T follicular helper cell (primary cell): ENCODE data around the gene CCSER1.
"Not testable (repeated sequence)": the region's sequence is repeated elsewhere in the genome, so short reads cannot be mapped to it uniquely, and the experiment has no call there.

Source experiments
- DNase-seq: peaks from one replicate; pipeline ENCODE4 v3.0.0-alpha.2; 2020; ENCODE audit warnings: low read depth

Gene CCSER1

GRCh38 chr4:90715242-90715641 is 588.0 kb downstream of the CCSER1 start:
- DNase-seq = no peak

- no peak for DNase-seq
These were observed 591.7 kb downstream of the CCSER1 start for GRCh38 chr4:90718931-90719330.

GRCh38 chr4:90727938-90728337 is 600.7 kb downstream of the CCSER1 start:
- no peak for DNase-seq

- no peak for DNase-seq
These were observed 603.6 kb downstream of the CCSER1 start for GRCh38 chr4:90730752-90731151.

- no peak for DNase-seq
These were observed 606.0 kb downstream of the CCSER1 start for GRCh38 chr4:90733211-90733610.

GRCh38 chr4:90745176-90745575 is 618.0 kb downstream of the CCSER1 start:
- no peak for DNase-seq

- no peak for DNase-seq
These were observed 625.9 kb downstream of the CCSER1 start for GRCh38 chr4:90753068-90753467.

- DNase-seq = no peak
These were observed 630.4 kb downstream of the CCSER1 start for GRCh38 chr4:90757534-90758060.

GRCh38 chr4:90760059-90760458 is 632.9 kb downstream of the CCSER1 start:
- DNase-seq = no peak

GRCh38 chr4:90766837-90767236 is 639.6 kb downstream of the CCSER1 start:
- no peak for DNase-seq

GRCh38 chr4:90769251-90769650 is 642.1 kb downstream of the CCSER1 start:
- no peak for DNase-seq

- no peak for DNase-seq
These were observed 653.0 kb downstream of the CCSER1 start for GRCh38 chr4:90780193-90780592.

- DNase-seq = no peak
These were observed 659.4 kb downstream of the CCSER1 start for GRCh38 chr4:90786602-90787001.

- no peak for DNase-seq
These were observed 665.5 kb downstream of the CCSER1 start for GRCh38 chr4:90792696-90793095.

GRCh38 chr4:90798948-90799347 is 671.8 kb downstream of the CCSER1 start:
- DNase-seq = no peak

- no peak for DNase-seq
These were observed 672.7 kb downstream of the CCSER1 start for GRCh38 chr4:90799895-90800294.

GRCh38 chr4:90815569-90815968 is 688.4 kb downstream of the CCSER1 start:
- DNase-seq = no peak

GRCh38 chr4:90816754-90817153 is 689.6 kb downstream of the CCSER1 start:
- DNase-seq = no peak

GRCh38 chr4:90824266-90825150 is 697.3 kb downstream of the CCSER1 start:
- no peak for DNase-seq

GRCh38 chr4:90825849-90826248 is 698.7 kb downstream of the CCSER1 start:
- no peak for DNase-seq

- DNase-seq = no peak
These were observed 706.5 kb downstream of the CCSER1 start for GRCh38 chr4:90833706-90834105.

GRCh38 chr4:90837241-90837640 is 710.0 kb downstream of the CCSER1 start:
- DNase-seq = no peak

GRCh38 chr4:90838859-90839258 is 711.7 kb downstream of the CCSER1 start:
- not testable (repeated sequence) for DNase-seq

GRCh38 chr4:90840291-90840690 is 713.1 kb downstream of the CCSER1 start:
- DNase-seq = no peak
